HepG2 (cell line): ENCODE measurements around the gene CLEC16A. TPM values are rescaled to one million over a fixed set of nuclear protein-coding genes. Genes with fewer than 3 reads are reported as not detected.

Experiments used
- ARNTL ChIP-seq: sonication (generic); formaldehyde crosslinking; IDR thresholded peaks from 2 replicates; pipeline ENCODE4 v1.4.0; 2020; ENCODE audit warnings: mild to moderate bottlenecking, missing genetic modification reagents
- CENPT ChIP-seq: sonication (generic); formaldehyde crosslinking; IDR thresholded peaks from 2 replicates; pipeline ENCODE4 v1.8.0; 2022; ENCODE audit warnings: low read depth, mild to moderate bottlenecking, moderate library complexity, missing genetic modification reagents
- ERF ChIP-seq: IDR thresholded peaks from 2 replicates; pipeline ENCODE4 v1.6.1; 2018; ENCODE audit warnings: missing biosample characterization, missing genetic modification reagents
- ETV5 ChIP-seq: IDR thresholded peaks from 2 replicates; pipeline ENCODE4 v1.6.1; 2018; ENCODE audit warnings: missing biosample characterization, missing genetic modification reagents, inconsistent platforms, borderline replicate concordance
- HOXA5 ChIP-seq: sonication (generic); formaldehyde crosslinking; IDR thresholded peaks from 2 replicates; pipeline ENCODE4 v1.4.0; 2020; ENCODE audit warnings: missing genetic modification reagents
- ISL2 ChIP-seq: sonication (generic); formaldehyde crosslinking; IDR thresholded peaks from 2 replicates; pipeline ENCODE4 v1.5.0; 2020; ENCODE audit warnings: missing genetic modification reagents
- JUN ChIP-seq: sonication (generic); formaldehyde crosslinking; IDR thresholded peaks from 2 replicates; pipeline ENCODE4 v1.4.0; 2020; ENCODE audit warnings: mild to moderate bottlenecking, missing genetic modification reagents
- NBN ChIP-seq: fragments of 450-650 bp; conservative IDR thresholded peaks from 2 replicates; pipeline ENCODE4 v1.6.1; 2017
- NR1H2 ChIP-seq: sonication (generic); formaldehyde crosslinking; IDR thresholded peaks from 2 replicates; pipeline ENCODE4 v1.8.1; 2022; ENCODE audit warnings: low read depth, missing genetic modification reagents, borderline replicate concordance
- PHF21A ChIP-seq: sonication (generic); formaldehyde crosslinking; IDR thresholded peaks from 2 replicates; pipeline ENCODE4 v1.5.0; 2020; ENCODE audit warnings: mild to moderate bottlenecking, missing genetic modification reagents
- PRMT3 ChIP-seq: sonication (generic); formaldehyde crosslinking; IDR thresholded peaks from 2 replicates; pipeline ENCODE4 v1.8.1; 2022; ENCODE audit warnings: low read depth, mild to moderate bottlenecking, moderate library complexity, missing genetic modification reagents, borderline replicate concordance
- RXRB ChIP-seq: IDR thresholded peaks from 2 replicates; pipeline ENCODE4 v1.6.1; 2016; ENCODE audit warnings: borderline replicate concordance, missing genetic modification reagents, missing compliant biosample characterization
- SNRNP70 ChIP-seq: fragments of 200-400 bp; formaldehyde crosslinking; IDR thresholded peaks from 2 replicates; pipeline ENCODE4 v1.6.1; 2017; ENCODE audit warnings: mild to moderate bottlenecking, low read depth, low read length, moderate library complexity
- SP1 ChIP-seq, 2 experiments: fragments of 450-650 bp in 1 of 2; sonication (generic) in 1 of 2; formaldehyde crosslinking in 1 of 2; IDR thresholded peaks; 2 replicates each; pipeline versions ENCODE4 v1.4.0 to v1.6.1; 2016 to 2020; ENCODE audit warnings: missing genetic modification reagents in 1 of 2
- SP5 ChIP-seq: IDR thresholded peaks from 2 replicates; pipeline ENCODE4 v1.6.1; 2016; ENCODE audit warnings: low read depth, borderline replicate concordance
- ZBTB8A ChIP-seq: sonication (generic); formaldehyde crosslinking; IDR thresholded peaks from 2 replicates; pipeline ENCODE4 v1.4.0; 2020; ENCODE audit warnings: mild to moderate bottlenecking, low read depth, missing genetic modification reagents, borderline replicate concordance
- ZFAT ChIP-seq: sonication (generic); formaldehyde crosslinking; conservative IDR thresholded peaks from 2 replicates; pipeline ENCODE4 v1.8.1; 2023; ENCODE audit warnings: missing genetic modification reagents, inconsistent platforms
- ZNF180 ChIP-seq: sonication (generic); formaldehyde crosslinking; IDR thresholded peaks from 2 replicates; pipeline ENCODE4 v1.4.0; 2020; ENCODE audit warnings: low read depth, missing genetic modification reagents, borderline replicate concordance
- ZNF225 ChIP-seq: sonication (generic); formaldehyde crosslinking; IDR thresholded peaks from 2 replicates; pipeline ENCODE4 v1.4.0; 2020; ENCODE audit warnings: mild to moderate bottlenecking, missing genetic modification reagents
- ZNF629 ChIP-seq: sonication (generic); formaldehyde crosslinking; conservative IDR thresholded peaks from 2 replicates; pipeline ENCODE4 v1.5.0; 2020; ENCODE audit warnings: missing genetic modification reagents
- ZNF747 ChIP-seq: sonication (generic); formaldehyde crosslinking; IDR thresholded peaks from 2 replicates; pipeline ENCODE4 v1.8.1; 2023; ENCODE audit warnings: missing genetic modification reagents, mild to moderate bottlenecking, borderline replicate concordance
- polyA plus RNA-seq, 8 experiments: library from polyadenylated mRNA; depleted of rRNA in 3 of 8; stranded (reverse) in 7 of 8; unstranded in 1 of 8; fragments of >200 nt; fragmentation: Illumina TruSeq in 4 of 8; extraction: Trizol in 4 of 8; gene quantifications; 2 replicates each; pipeline versions ENCODE4 v1.2.1 to v1.2.3, GENCODE V29; 2011 to 2016; ENCODE audit warnings: low read depth in 4 of 8, missing spikeins in 1 of 8, mixed read lengths in 1 of 8; ENCODE audit not compliant: insufficient read depth in 1 of 8
- total RNA-seq, 5 experiments: library from RNA; depleted of rRNA; stranded (reverse); fragments of >200 nt; fragmentation: Illumina TruSeq; extraction: Trizol; gene quantifications; 2 replicates each; pipeline ENCODE4 v1.2.3, GENCODE V29; 2016; ENCODE audit warnings: low read depth in 1 of 5
- TF ChIP-seq, protein P1 (sequence below): sonication (generic); formaldehyde crosslinking; IDR thresholded peaks from 2 replicates; pipeline ENCODE4 v1.4.0; 2020; ENCODE audit warnings: mild to moderate bottlenecking, missing genetic modification reagents
- TF ChIP-seq, protein P2 (sequence below): sonication (generic); formaldehyde crosslinking; IDR thresholded peaks from 2 replicates; pipeline ENCODE4 v1.4.0; 2020; ENCODE audit warnings: missing genetic modification reagents
- TF ChIP-seq, protein P3 (sequence below): sonication (generic); formaldehyde crosslinking; IDR thresholded peaks from 2 replicates; pipeline ENCODE4 v1.5.0; 2020; ENCODE audit warnings: mild to moderate bottlenecking, missing genetic modification reagents, borderline replicate concordance

Gene CLEC16A
- total and polyA plus RNA-seq, 2 of the 13 experiments (the other 11 are each of a cell fraction or from before 2014, with no cell fraction given): 8.5 to 10.3 TPM

DNA sequence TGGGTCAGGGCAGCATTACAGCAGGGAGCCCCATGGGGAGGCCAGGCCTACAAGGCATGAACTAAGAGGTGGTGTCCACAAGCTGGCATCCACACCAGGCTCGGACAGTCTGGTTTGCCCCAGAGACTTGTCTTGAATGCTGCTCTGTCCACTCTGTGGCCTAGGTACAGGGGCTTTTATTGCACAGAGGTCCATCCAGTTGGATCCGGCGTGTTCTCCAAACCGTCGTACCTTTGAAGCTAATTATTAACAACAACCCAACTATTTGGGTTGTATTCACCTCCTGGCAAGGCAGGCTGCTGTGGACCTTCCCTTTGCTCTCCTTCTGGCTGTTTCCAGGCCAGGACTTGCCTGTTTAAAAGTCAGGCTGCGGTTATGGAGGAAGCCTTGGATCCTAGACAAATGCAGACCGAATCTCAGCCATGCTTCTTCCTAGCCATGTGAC is 123.4 kb downstream of the CLEC16A start (continued):
- TF ChIP-seq, protein P1, sequence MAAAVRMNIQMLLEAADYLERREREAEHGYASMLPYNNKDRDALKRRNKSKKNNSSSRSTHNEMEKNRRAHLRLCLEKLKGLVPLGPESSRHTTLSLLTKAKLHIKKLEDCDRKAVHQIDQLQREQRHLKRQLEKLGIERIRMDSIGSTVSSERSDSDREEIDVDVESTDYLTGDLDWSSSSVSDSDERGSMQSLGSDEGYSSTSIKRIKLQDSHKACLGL (CRISPR knock-in tag): no peak
- TF ChIP-seq RXRB (CRISPR knock-in tag): peak; percentile 40; the same call in 1 of the 2 replicates
- TF ChIP-seq ISL2 (CRISPR knock-in tag): no peak
- TF ChIP-seq ETV5 (CRISPR knock-in tag): peak; percentile 33; the same call in 1 of the 2 replicates
- 0 out of 2 replicates have a peak, but pooled peaks have one; percentile 71 for TF ChIP-seq PRMT3
- TF ChIP-seq, protein P2, sequence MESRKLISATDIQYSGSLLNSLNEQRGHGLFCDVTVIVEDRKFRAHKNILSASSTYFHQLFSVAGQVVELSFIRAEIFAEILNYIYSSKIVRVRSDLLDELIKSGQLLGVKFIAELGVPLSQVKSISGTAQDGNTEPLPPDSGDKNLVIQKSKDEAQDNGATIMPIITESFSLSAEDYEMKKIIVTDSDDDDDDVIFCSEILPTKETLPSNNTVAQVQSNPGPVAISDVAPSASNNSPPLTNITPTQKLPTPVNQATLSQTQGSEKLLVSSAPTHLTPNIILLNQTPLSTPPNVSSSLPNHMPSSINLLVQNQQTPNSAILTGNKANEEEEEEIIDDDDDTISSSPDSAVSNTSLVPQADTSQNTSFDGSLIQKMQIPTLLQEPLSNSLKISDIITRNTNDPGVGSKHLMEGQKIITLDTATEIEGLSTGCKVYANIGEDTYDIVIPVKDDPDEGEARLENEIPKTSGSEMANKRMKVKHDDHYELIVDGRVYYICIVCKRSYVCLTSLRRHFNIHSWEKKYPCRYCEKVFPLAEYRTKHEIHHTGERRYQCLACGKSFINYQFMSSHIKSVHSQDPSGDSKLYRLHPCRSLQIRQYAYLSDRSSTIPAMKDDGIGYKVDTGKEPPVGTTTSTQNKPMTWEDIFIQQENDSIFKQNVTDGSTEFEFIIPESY: no peak
- TF ChIP-seq ZNF747 (CRISPR knock-in tag): no peak
- no peak for TF ChIP-seq ZNF180 (CRISPR knock-in tag)
- TF ChIP-seq SP1 (IDR thresholded peaks at IDR 0.05): no peak
- no peak for TF ChIP-seq SP1 (CRISPR knock-in tag; IDR thresholded peaks at IDR 0.05)
- TF ChIP-seq JUN (CRISPR knock-in tag): no peak
- TF ChIP-seq CENPT (CRISPR knock-in tag): no peak
- TF ChIP-seq, protein P3, sequence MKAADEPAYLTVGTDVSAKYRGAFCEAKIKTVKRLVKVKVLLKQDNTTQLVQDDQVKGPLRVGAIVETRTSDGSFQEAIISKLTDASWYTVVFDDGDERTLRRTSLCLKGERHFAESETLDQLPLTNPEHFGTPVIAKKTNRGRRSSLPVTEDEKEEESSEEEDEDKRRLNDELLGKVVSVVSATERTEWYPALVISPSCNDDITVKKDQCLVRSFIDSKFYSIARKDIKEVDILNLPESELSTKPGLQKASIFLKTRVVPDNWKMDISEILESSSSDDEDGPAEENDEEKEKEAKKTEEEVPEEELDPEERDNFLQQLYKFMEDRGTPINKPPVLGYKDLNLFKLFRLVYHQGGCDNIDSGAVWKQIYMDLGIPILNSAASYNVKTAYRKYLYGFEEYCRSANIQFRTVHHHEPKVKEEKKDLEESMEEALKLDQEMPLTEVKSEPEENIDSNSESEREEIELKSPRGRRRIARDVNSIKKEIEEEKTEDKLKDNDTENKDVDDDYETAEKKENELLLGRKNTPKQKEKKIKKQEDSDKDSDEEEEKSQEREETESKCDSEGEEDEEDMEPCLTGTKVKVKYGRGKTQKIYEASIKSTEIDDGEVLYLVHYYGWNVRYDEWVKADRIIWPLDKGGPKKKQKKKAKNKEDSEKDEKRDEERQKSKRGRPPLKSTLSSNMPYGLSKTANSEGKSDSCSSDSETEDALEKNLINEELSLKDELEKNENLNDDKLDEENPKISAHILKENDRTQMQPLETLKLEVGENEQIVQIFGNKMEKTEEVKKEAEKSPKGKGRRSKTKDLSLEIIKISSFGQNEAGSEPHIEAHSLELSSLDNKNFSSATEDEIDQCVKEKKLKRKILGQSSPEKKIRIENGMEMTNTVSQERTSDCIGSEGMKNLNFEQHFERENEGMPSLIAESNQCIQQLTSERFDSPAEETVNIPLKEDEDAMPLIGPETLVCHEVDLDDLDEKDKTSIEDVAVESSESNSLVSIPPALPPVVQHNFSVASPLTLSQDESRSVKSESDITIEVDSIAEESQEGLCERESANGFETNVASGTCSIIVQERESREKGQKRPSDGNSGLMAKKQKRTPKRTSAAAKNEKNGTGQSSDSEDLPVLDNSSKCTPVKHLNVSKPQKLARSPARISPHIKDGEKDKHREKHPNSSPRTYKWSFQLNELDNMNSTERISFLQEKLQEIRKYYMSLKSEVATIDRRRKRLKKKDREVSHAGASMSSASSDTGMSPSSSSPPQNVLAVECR: peak; percentile 45; the same call in 1 of the 2 replicates
- peak; percentile 60; the same call in 1 of the 2 replicates for TF ChIP-seq PHF21A (CRISPR knock-in tag)
- TF ChIP-seq ZNF629: no peak
- TF ChIP-seq ZFAT (CRISPR knock-in tag): no peak
- TF ChIP-seq SNRNP70: no peak
- no peak for TF ChIP-seq ZNF225
- no peak for TF ChIP-seq SP5 (CRISPR knock-in tag)
- TF ChIP-seq NR1H2 (CRISPR knock-in tag): no peak
- no peak for TF ChIP-seq ZBTB8A (CRISPR knock-in tag)
- TF ChIP-seq ERF (CRISPR knock-in tag): no peak
- TF ChIP-seq HOXA5: 0 out of 2 replicates have a peak, but pooled peaks have one; percentile 9
- no peak for TF ChIP-seq ARNTL (CRISPR knock-in tag)
- TF ChIP-seq NBN: no peak
